Kidney (tissue), 14 donors: Measurements from ENCODE around the gene ADTRP. TPM values are rescaled to one million over a fixed set of nuclear protein-coding genes. Genes with fewer than 3 reads are reported as not detected.
A peak's percentile ranks its signal among the peaks of the same experiment; 100 is the strongest.

ENCODE experiments used
- DNase-seq, 5 donors: peaks; one replicate each; pipeline ENCODE4 v3.0.0-alpha.2; 2013 to 2020
- FAIRE-seq: peaks from 2 replicates; lab custom pipeline; 2012; peaks lifted over from hg19 to GRCh38; lab: Jason Lieb, UNC
- H3K27ac ChIP-seq, 2 donors: one replicate each; pipeline ENCODE4 v1.7.0; 2013; ENCODE audit warnings: low read depth in 2 of 2, low read length in 2 of 2, inconsistent platforms in 1 of 2
- H3K27me3 ChIP-seq: one replicate; pipeline ENCODE4 v1.7.1; 2013; ENCODE audit warnings: low read length, inconsistent platforms; ENCODE audit not compliant: control insufficient read depth, insufficient read depth
- H3K36me3 ChIP-seq, 3 donors: one replicate each; pipeline versions ENCODE4 v1.7.0 to v1.7.1; 2013; ENCODE audit warnings: low read length in 3 of 3, control low read depth in 1 of 3, inconsistent platforms in 1 of 3; ENCODE audit not compliant: insufficient read depth in 3 of 3, control insufficient read depth in 2 of 3
- H3K4me1 ChIP-seq, 3 donors: one replicate each; pipeline versions ENCODE4 v1.7.0 to v1.7.1; 2013; ENCODE audit warnings: low read length in 3 of 3, inconsistent platforms in 1 of 3, low read depth in 1 of 3; ENCODE audit not compliant: control insufficient read depth in 2 of 3, insufficient read depth in 2 of 3
- H3K4me3 ChIP-seq, 3 donors: one replicate each; pipeline versions ENCODE4 v1.7.0 to v1.8.1; 2013; ENCODE audit warnings: low read length in 3 of 3, control low read depth in 1 of 3, inconsistent platforms in 1 of 3
- H3K9ac ChIP-seq, 3 donors: one replicate each; pipeline versions ENCODE4 v1.7.0 to v1.7.1; 2013; ENCODE audit warnings: low read length in 3 of 3, control low read depth in 1 of 3, inconsistent platforms in 1 of 3
- H3K9me3 ChIP-seq, 3 donors: one replicate each; pipeline versions ENCODE4 v1.7.0 to v1.7.1; 2013; ENCODE audit warnings: low read length in 3 of 3, control low read depth in 1 of 3, inconsistent platforms in 1 of 3; ENCODE audit not compliant: control insufficient read depth in 2 of 3, insufficient read depth in 1 of 3
- intact Hi-C: fragments of 100-400 bp; cut with DNase I; formaldehyde crosslinking; loops from one replicate; pipeline ENCODE4 v1.11.1; 2022
- polyA plus RNA-seq: library from polyadenylated mRNA; stranded (reverse); fragments of 350-450 nt; fragmentation: Illumina TruSeq; extraction: RNeasy Lipid Tissue Mini Kit (QIAGEN cat#74804); gene quantifications from one replicate; pipeline ENCODE4 v1.2.3, GENCODE V29; 2014; ENCODE audit warnings: low read depth, low replicate concordance; ENCODE audit not compliant: insufficient read depth
- total RNA-seq: library from RNA; stranded (reverse); fragmentation: NEBNext Ultra II Directional; extraction: Animal tissue kit (Norgen Biotek cat#: 25700); gene quantifications from one replicate; pipeline ENCODE4 v1.2.1, GENCODE V29; 2021
- TF ChIP-seq, protein P1 (sequence below): IDR thresholded peaks from 3 replicates; pipeline ENCODE4 v1.5.1; 2012; ENCODE audit warnings: mild to moderate bottlenecking, moderate library complexity, borderline replicate concordance; ENCODE audit not compliant: insufficient read depth; ENCODE audit errors: extremely low read depth
- donor health status: control.
- donor health status: control.
- donor health status: control.
- donor health status: control.
- donor health status: control.
- donor health status: DM: yes; HTN: yes; CAD: no.
- donor health status: Normal renal cell carcinoma (clear cell type).

The ADTRP gene
- total and polyA plus RNA-seq, 2 donors from 2014 or later: 2.7 to 5.9 TPM

DNA sequence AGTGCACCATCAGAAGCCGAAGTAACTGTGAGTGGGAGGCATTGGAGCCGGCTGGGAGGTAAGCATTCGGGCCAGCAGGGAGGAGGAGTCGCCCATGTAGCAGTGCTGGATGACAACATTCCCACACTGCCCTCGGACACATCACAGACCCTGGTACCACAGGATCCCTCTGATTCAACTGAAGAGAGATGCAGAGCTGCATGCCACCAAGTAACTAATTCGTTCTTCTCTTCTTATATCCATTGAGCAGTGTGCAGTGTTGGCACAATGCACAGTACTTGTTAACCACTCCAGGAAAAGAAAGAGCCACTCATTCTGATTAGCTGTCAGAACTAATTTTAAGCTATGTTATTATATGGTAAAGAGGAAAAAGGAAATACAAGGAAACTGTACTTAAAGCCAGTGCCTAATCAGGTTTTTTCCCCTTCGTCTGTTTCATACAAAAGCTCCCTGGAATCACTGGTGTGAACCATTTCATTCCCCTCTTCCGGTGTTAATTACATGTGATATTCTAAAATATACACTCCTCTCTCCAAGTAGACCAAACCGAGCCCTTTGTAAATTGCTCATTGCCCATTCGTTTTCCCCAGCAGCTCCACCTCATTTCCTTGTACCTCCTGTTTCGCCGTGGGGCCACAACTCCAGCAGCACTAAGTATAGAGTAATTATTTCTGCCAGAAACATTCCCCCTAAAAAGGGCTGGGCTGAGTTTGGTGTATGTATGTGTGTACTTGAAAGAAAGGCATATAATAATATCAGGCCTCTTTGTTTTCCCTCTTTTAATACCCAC, 32.4 kb upstream of the ADTRP start:
- TF ChIP-seq, protein P1, sequence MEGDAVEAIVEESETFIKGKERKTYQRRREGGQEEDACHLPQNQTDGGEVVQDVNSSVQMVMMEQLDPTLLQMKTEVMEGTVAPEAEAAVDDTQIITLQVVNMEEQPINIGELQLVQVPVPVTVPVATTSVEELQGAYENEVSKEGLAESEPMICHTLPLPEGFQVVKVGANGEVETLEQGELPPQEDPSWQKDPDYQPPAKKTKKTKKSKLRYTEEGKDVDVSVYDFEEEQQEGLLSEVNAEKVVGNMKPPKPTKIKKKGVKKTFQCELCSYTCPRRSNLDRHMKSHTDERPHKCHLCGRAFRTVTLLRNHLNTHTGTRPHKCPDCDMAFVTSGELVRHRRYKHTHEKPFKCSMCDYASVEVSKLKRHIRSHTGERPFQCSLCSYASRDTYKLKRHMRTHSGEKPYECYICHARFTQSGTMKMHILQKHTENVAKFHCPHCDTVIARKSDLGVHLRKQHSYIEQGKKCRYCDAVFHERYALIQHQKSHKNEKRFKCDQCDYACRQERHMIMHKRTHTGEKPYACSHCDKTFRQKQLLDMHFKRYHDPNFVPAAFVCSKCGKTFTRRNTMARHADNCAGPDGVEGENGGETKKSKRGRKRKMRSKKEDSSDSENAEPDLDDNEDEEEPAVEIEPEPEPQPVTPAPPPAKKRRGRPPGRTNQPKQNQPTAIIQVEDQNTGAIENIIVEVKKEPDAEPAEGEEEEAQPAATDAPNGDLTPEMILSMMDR: no peak
- Histone ChIP-seq H3K4me1 (peaks cover 0 to 7% (median 6%) of the 10 kb centered on the region in 3 donors), H3K27ac (no peak overlapping the region), H3K9ac (no peak overlapping the region), H3K27me3 (no peaks in the 10 kb centered on the region), H3K9me3 (no peaks in the 10 kb centered on the region), H3K36me3 (no peaks in the 10 kb centered on the region), H3K4me3 (no peak overlapping the region)
- no peak for FAIRE-seq
- intact Hi-C loops: no loop called here
- peak in 4 of 5 donors; percentile 41 to 71 (median 60) for DNase-seq

DNA sequence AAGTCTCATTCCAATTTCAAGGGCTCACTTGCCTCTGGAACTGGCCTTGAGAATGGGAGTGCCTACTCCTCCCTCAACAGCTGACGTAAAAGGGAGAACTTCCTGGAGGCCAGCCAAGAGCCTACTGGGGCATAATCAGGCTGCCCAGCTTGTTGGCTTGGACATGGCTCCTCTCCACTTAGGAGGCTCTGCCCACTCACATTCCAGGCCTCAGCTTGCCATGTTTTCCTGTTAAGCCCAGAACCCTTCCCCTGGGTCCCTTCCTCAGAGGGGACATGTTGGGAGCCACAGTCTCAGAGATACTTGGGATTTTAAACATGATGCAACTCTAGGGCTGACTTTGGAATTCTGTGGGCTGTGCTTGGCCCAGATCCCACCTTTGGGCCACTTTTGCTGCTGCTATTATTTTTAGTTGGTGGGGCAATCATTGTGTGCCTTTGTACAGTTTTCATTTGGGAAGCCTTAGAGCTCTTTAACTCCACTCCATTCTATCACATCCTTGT, 31.5 kb upstream of the ADTRP start:
- intact Hi-C loops: no loop called here
- H3K4me3 ChIP-seq: no peak overlapping the region
- H3K27ac ChIP-seq: peak overlapping the region in 1 of 2 donors; percentile 1
- no peaks in the 10 kb centered on the region for H3K9me3 ChIP-seq
- peaks cover 0 to 7% (median 4%) of the 10 kb centered on the region in 3 donors for H3K4me1 ChIP-seq
- FAIRE-seq: no peak
- no peak overlapping the region for H3K9ac ChIP-seq
- peak in 3 of 5 donors; percentile 35 to 84 (median 65) for DNase-seq
- TF ChIP-seq, protein P1: no peak
- H3K36me3 ChIP-seq: no peaks in the 10 kb centered on the region
- no peaks in the 10 kb centered on the region for H3K27me3 ChIP-seq

DNA sequence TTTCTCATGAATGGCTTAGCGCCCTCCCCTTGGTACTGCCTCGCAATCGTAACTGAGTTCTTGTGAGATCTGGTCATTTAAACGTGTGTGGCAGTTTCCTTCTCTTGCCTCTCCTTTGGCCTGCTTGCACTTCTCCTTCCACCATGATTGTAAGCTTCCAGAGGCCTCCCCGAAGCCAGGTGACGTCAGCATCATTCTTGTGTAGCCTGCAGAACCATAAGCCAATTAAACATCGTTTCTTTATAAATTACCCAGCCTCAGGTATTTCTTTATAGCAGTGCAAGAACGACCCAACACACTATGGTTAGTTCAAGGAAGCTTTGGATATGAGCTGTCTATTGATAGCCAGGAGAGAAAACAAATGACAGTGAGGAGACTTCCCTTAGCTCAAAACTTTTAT, 29.5 kb upstream of the ADTRP start:
- Histone ChIP-seq H3K27me3 (no peaks in the 10 kb centered on the region), H3K27ac (no peak overlapping the region), H3K9me3 (no peaks in the 10 kb centered on the region), H3K36me3 (no peaks in the 10 kb centered on the region), H3K4me1 (peaks cover 0 to 7% (median 4%) of the 10 kb centered on the region in 3 donors), H3K4me3 (no peak overlapping the region), H3K9ac (no peak overlapping the region)
- intact Hi-C loops: no loop called here
- TF ChIP-seq, protein P1: no peak
- no peak for FAIRE-seq
- no peak for DNase-seq
